Neural progenitor cell (in vitro differentiated cells): ENCODE results near the gene NUDT7. TPM values are rescaled to one million over a fixed set of nuclear protein-coding genes. Genes with fewer than 3 reads are reported as not detected.

Source experiments
- DNase-seq: peaks from one replicate; pipeline ENCODE4 v3.0.0-alpha.2; 2016; ENCODE audit warnings: low spot score
- H2AFZ ChIP-seq: fragments of 200-600 bp; sonication (generic); replicated peaks from 2 replicates; pipeline ENCODE4 v1.6.1; 2016; ENCODE audit warnings: antibody characterized with exemption
- H3F3A ChIP-seq: fragments of 200-600 bp; sonication (generic); 2 replicates; pipeline ENCODE4 v1.6.1; 2016; ENCODE audit warnings: antibody characterized with exemption, low read depth
- H3K27ac ChIP-seq: fragments of 200-600 bp; sonication (generic); 2 replicates; pipeline ENCODE4 v1.5.1; 2016; ENCODE audit warnings: mild to moderate bottlenecking
- H3K27me3 ChIP-seq: fragments of 200-600 bp; sonication (generic); 2 replicates; pipeline ENCODE4 v1.6.1; 2016; ENCODE audit warnings: mild to moderate bottlenecking, moderate library complexity
- H3K36me3 ChIP-seq: fragments of 200-600 bp; sonication (generic); 2 replicates; pipeline ENCODE4 v1.5.1; 2016
- H3K4me1 ChIP-seq: fragments of 200-600 bp; sonication (generic); 2 replicates; pipeline ENCODE4 v1.6.1; 2016; ENCODE audit warnings: mixed run types
- H3K4me2 ChIP-seq: fragments of 200-600 bp; sonication (generic); 2 replicates; pipeline ENCODE4 v1.6.1; 2016
- H3K4me3 ChIP-seq: fragments of 200-600 bp; sonication (generic); 2 replicates; pipeline ENCODE4 v1.5.1; 2016
- H3K79me2 ChIP-seq: fragments of 200-600 bp; sonication (generic); 2 replicates; pipeline ENCODE4 v1.6.1; 2016; ENCODE audit warnings: low read depth
- H3K9ac ChIP-seq: fragments of 200-600 bp; sonication (generic); 2 replicates; pipeline ENCODE4 v1.6.1; 2016
- H3K9me3 ChIP-seq: fragments of 200-600 bp; sonication (generic); 2 replicates; pipeline ENCODE4 v1.5.1; 2016; ENCODE audit warnings: low read depth
- H4K20me1 ChIP-seq: fragments of 200-600 bp; sonication (generic); 2 replicates; pipeline ENCODE4 v1.6.1; 2016; ENCODE audit warnings: low read depth
- H3K27ac Mint-ChIP-seq: 3 replicates; pipeline ENCODE4 v1.8.0; 2021; ENCODE audit warnings: mixed read lengths
- H3K27me3 Mint-ChIP-seq: 2 replicates; pipeline ENCODE4 v1.8.0; 2022; ENCODE audit warnings: low read depth, mild to moderate bottlenecking, inconsistent platforms, moderate library complexity, mixed read lengths; ENCODE audit not compliant: insufficient read depth
- H3K36me3 Mint-ChIP-seq: 3 replicates; pipeline ENCODE4 v1.8.0; 2021; ENCODE audit warnings: mixed read lengths
- H3K4me1 Mint-ChIP-seq: 3 replicates; pipeline ENCODE4 v1.8.0; 2021; ENCODE audit warnings: mixed read lengths
- H3K4me3 Mint-ChIP-seq: 3 replicates; pipeline ENCODE4 v1.8.0; 2021; ENCODE audit warnings: mild to moderate bottlenecking, moderate library complexity, mixed read lengths
- H3K9me3 Mint-ChIP-seq: 3 replicates; pipeline ENCODE4 v1.8.0; 2020; ENCODE audit warnings: mixed read lengths
- CTCF ChIP-seq: fragments of 200-600 bp; sonication (generic); IDR thresholded peaks from 2 replicates; pipeline ENCODE4 v1.5.1; 2017; ENCODE audit warnings: antibody characterized with exemption, mild to moderate bottlenecking
- EZH2 ChIP-seq: fragments of 200-600 bp; sonication (generic); IDR thresholded peaks from 2 replicates; pipeline ENCODE4 v1.6.1; 2017; ENCODE audit warnings: antibody characterized with exemption, mild to moderate bottlenecking, moderate library complexity
- EZH2phosphoT487 ChIP-seq: fragments of 200-600 bp; sonication (generic); IDR thresholded peaks from 2 replicates; pipeline ENCODE4 v1.6.1; 2017; ENCODE audit warnings: antibody characterized with exemption
- total RNA-seq: library from RNA; depleted of rRNA; stranded (reverse); fragments of >200 nt; gene quantifications from 2 replicates; pipeline ENCODE4 v1.2.3, GENCODE V29; 2015; ENCODE audit warnings: low replicate concordance

NUDT7 gene
- total RNA-seq, 1 donor from 2014 or later: 10.8 TPM

GRCh38 chr16:77686385-77686784 is 35.9 kb upstream of the NUDT7 start:
- no peaks in the 10 kb centered on the region for H3K27me3 ChIP-seq
- no peak overlapping the region for H3K4me3 Mint-ChIP-seq
- H3K79me2 ChIP-seq: no peaks in the 10 kb centered on the region
- DNase-seq: no peak
- no peak overlapping the region for H3K27ac Mint-ChIP-seq
- no peaks in the 10 kb centered on the region for H3F3A ChIP-seq
- H3K9ac ChIP-seq: no peak overlapping the region
- peaks cover 23% of the 10 kb centered on the region for H3K4me1 Mint-ChIP-seq
- TF ChIP-seq EZH2phosphoT487 (no peak), CTCF (no peak)
- H2AFZ ChIP-seq: no peak overlapping the region
- no peaks in the 10 kb centered on the region for H4K20me1 ChIP-seq
- H3K9me3 Mint-ChIP-seq: no peaks in the 10 kb centered on the region
- no peaks in the 10 kb centered on the region for H3K9me3 ChIP-seq
- H3K4me2 ChIP-seq: no peak overlapping the region
- no peak overlapping the region for H3K27ac ChIP-seq
- no peaks in the 10 kb centered on the region for H3K4me1 ChIP-seq
- H3K36me3 ChIP-seq: no peaks in the 10 kb centered on the region
- no peaks in the 10 kb centered on the region for H3K27me3 Mint-ChIP-seq
- H3K4me3 ChIP-seq: no peak overlapping the region
- H3K36me3 Mint-ChIP-seq: no peaks in the 10 kb centered on the region

DNA sequence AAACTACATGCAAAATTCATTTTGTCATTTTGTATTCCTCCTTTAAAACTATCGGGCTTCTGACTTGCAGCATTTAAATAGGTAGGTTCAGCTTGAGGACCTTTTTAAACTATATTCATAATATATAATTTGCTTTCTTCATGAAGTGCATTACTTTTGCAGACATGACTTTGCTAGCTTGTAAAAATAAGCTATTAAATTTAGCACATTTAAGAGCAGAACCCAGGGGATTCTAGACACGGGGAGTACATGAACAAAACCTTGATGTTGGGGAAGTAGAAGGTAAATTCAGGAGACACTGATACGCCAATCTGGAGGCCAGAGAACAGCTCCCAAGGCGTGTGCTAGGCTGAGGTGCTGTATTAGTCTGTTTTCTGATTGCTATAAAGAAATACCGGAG is 32.3 kb upstream of the NUDT7 start:
- H3K36me3 Mint-ChIP-seq: no peaks in the 10 kb centered on the region
- Histone ChIP-seq H3K4me2 (no peak overlapping the region), H3K9ac (no peak overlapping the region), H3K9me3 (no peaks in the 10 kb centered on the region), H3K27me3 (no peaks in the 10 kb centered on the region), H3K36me3 (no peaks in the 10 kb centered on the region), H4K20me1 (no peaks in the 10 kb centered on the region), H3K79me2 (no peaks in the 10 kb centered on the region), H3F3A (no peaks in the 10 kb centered on the region), H3K4me1 (no peaks in the 10 kb centered on the region), H2AFZ (no peak overlapping the region), H3K4me3 (no peak overlapping the region), H3K27ac (no peak overlapping the region)
- no peak overlapping the region for H3K27ac Mint-ChIP-seq
- DNase-seq: no peak
- no peak overlapping the region for H3K4me3 Mint-ChIP-seq
- peaks cover 3% of the 10 kb centered on the region for H3K27me3 Mint-ChIP-seq
- H3K9me3 Mint-ChIP-seq: no peaks in the 10 kb centered on the region
- TF ChIP-seq EZH2 (no peak), EZH2phosphoT487 (no peak), CTCF (no peak)
- H3K4me1 Mint-ChIP-seq: peaks cover 5% of the 10 kb centered on the region

GRCh38 chr16:77690416-77690815 is 31.9 kb upstream of the NUDT7 start:
- Histone ChIP-seq H2AFZ (no peak overlapping the region), H3K27ac (no peak overlapping the region), H3K9ac (no peak overlapping the region), H3F3A (no peaks in the 10 kb centered on the region), H3K4me1 (no peaks in the 10 kb centered on the region), H3K79me2 (no peaks in the 10 kb centered on the region), H3K27me3 (no peaks in the 10 kb centered on the region), H3K4me2 (no peak overlapping the region), H3K4me3 (no peak overlapping the region), H4K20me1 (no peaks in the 10 kb centered on the region), H3K9me3 (no peaks in the 10 kb centered on the region), H3K36me3 (no peaks in the 10 kb centered on the region)
- peaks cover 3% of the 10 kb centered on the region for H3K4me1 Mint-ChIP-seq
- H3K4me3 Mint-ChIP-seq: no peak overlapping the region
- H3K36me3 Mint-ChIP-seq: no peaks in the 10 kb centered on the region
- no peak for TF ChIP-seq CTCF
- H3K9me3 Mint-ChIP-seq: no peaks in the 10 kb centered on the region
- H3K27ac Mint-ChIP-seq: no peak overlapping the region
- no peak for DNase-seq
- peaks cover 3% of the 10 kb centered on the region for H3K27me3 Mint-ChIP-seq

DNA sequence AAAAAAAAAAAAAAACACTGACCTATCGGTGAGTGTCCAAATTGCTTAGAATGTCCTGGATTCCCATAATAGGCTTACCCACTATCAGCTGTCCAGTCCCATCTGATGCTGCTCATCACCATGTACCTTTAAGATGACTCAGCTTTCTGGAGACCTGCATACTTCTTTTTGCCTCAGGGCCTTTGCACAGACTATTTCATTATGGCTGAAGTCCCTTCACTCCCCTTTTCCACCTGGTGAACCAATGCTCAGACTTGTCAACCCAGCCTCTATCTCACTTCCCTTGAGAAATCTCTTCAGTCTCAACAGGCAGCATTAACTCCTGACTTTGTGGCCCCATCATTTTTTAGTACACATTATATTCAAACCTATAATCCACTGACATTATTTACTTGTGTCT is 29.7 kb upstream of the NUDT7 start:
- H3K4me2 ChIP-seq: no peak overlapping the region
- H3K4me1 ChIP-seq: no peaks in the 10 kb centered on the region
- H3K79me2 ChIP-seq: no peaks in the 10 kb centered on the region
- H3K9me3 ChIP-seq: no peaks in the 10 kb centered on the region
- H2AFZ ChIP-seq: no peak overlapping the region
- H3K27me3 ChIP-seq: no peaks in the 10 kb centered on the region
- H3K9ac ChIP-seq: no peak overlapping the region
- H4K20me1 ChIP-seq: no peaks in the 10 kb centered on the region
- no peaks in the 10 kb centered on the region for H3K36me3 ChIP-seq
- no peak for DNase-seq
- no peak overlapping the region for H3K4me3 ChIP-seq
- H3F3A ChIP-seq: no peaks in the 10 kb centered on the region
- peaks cover 6% of the 10 kb centered on the region for H3K27me3 Mint-ChIP-seq
- no peak overlapping the region for H3K27ac ChIP-seq
- TF ChIP-seq CTCF (no peak), EZH2 (no peak), EZH2phosphoT487 (no peak)
- no peaks in the 10 kb centered on the region for H3K9me3 Mint-ChIP-seq
- peaks cover 13% of the 10 kb centered on the region for H3K4me1 Mint-ChIP-seq
- no peak overlapping the region for H3K4me3 Mint-ChIP-seq
- peaks cover 2% of the 10 kb centered on the region for H3K36me3 Mint-ChIP-seq
- no peak overlapping the region for H3K27ac Mint-ChIP-seq
